Keratinocyte (primary cell): ENCODE results near the gene CYP4Z1.
"Not testable (repeated sequence)": the region's sequence is repeated elsewhere in the genome, so short reads cannot be mapped to it uniquely, and the experiment has no call there.

Experiments
- EZH2 ChIP-seq: IDR thresholded peaks from one replicate; pipeline ENCODE4 v1.6.1; 2012; ENCODE audit warnings: inconsistent platforms, mild to moderate bottlenecking, low read length, moderate library complexity
- TF ChIP-seq, protein P1 (sequence below), 3 experiments: IDR thresholded peaks in 1 of 3; conservative IDR thresholded peaks in 1 of 3; optimal IDR thresholded peaks in 1 of 3; 2 replicates in 2 of 3; 3 replicates in 1 of 3; pipeline versions ENCODE3 to v1.5.1; 2011; ENCODE audit warnings: low read length in 3 of 3, mild to moderate bottlenecking in 3 of 3, moderate library complexity in 2 of 3, control low read depth in 1 of 3, inconsistent platforms in 1 of 3; ENCODE audit not compliant: insufficient read depth in 2 of 3; ENCODE audit errors: extremely low read depth in 1 of 3

DNA sequence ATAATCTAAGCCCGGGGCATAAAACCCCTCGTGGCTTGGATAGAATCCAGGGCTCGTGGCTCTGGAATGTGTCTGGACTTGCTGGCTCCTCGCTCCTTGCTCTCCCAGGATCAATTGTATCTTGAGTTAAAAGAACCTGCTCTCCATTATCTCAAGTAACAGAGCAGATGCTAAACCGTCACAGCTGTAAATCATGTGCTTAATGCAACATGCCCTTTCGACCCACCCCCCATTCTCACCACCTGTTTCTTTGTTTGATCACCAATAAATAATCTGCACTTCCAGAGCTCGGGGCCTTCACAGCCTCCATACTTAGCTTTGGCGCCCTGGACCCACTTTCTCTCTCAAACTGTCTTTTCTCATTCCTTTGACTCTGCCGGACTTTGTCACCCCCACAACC lies 82.1 kb downstream of the CYP4Z1 start:
- TF ChIP-seq, protein P1, sequence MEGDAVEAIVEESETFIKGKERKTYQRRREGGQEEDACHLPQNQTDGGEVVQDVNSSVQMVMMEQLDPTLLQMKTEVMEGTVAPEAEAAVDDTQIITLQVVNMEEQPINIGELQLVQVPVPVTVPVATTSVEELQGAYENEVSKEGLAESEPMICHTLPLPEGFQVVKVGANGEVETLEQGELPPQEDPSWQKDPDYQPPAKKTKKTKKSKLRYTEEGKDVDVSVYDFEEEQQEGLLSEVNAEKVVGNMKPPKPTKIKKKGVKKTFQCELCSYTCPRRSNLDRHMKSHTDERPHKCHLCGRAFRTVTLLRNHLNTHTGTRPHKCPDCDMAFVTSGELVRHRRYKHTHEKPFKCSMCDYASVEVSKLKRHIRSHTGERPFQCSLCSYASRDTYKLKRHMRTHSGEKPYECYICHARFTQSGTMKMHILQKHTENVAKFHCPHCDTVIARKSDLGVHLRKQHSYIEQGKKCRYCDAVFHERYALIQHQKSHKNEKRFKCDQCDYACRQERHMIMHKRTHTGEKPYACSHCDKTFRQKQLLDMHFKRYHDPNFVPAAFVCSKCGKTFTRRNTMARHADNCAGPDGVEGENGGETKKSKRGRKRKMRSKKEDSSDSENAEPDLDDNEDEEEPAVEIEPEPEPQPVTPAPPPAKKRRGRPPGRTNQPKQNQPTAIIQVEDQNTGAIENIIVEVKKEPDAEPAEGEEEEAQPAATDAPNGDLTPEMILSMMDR (optimal IDR thresholded peaks at IDR 0.05 in 1 of 3, IDR thresholded peaks at IDR 0.05 in 1 of 3, conservative IDR thresholded peaks at IDR 0.05 in 1 of 3; ENCODE audit: extremely low read depth in 1 of 3, insufficient read depth in 2 of 3, low read length in 3 of 3) = not testable (repeated sequence)
- not testable (repeated sequence) for TF ChIP-seq EZH2
